Forelimb muscle (tissue), 1 donor: ENCODE measurements around the gene PHB1. TPM values are rescaled to one million over a fixed set of nuclear protein-coding genes. Genes with fewer than 3 reads are reported as not detected.

Experiments used
- DNase-seq: peaks from one replicate; pipeline ENCODE4 v3.0.0-alpha.2; 2013; ENCODE audit warnings: low read depth
- polyA plus RNA-seq: library from polyadenylated mRNA; unstranded; fragments of 120-200 nt; gene quantifications from one replicate; pipeline ENCODE4 v1.2.1, GENCODE V29; 2013; ENCODE audit not compliant: insufficient read length

PHB1 gene
- polyA plus RNA-seq = 133 TPM

DNA sequence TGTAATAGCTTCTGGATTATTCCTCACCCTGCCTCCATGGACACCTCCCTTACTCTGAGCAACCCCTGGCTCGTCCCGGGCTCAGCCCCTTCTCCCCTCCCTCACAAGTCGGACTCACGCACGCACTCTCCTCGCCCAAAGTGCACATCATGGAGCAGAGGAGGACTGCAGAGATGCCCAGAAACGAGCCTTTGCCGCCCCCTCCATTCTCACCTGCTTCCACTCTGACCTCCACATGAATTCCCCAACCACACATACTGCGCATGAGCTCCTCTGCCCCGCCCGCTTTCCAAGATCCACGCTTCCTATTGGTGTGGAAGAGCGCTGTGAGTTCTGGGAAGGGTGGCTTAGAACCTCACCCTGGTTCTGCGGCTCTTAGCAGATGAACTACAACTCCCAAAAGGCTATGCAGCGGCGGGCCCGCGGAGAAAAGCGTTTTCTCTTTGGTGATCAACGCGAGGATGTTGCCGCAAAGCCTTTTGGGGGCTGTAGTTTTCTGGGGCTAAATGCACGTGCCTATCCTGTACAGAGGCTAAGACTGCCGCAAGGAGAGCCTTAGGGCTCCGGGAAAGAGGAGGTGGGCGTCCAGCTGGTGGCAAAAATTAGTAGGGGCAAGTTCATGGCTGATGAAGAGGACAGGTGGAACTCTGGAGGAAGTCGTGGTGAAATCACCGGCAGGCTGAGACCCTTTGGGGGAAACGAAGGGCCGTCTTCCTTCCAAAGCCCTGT is at the start of gene PHB1:
Gene PHB1, minus strand, starts transcription at position 261 of the 729 bp plus-strand sequence. CDS start 1,618 bp downstream, outside the sequence.
- peak; percentile 96 for DNase-seq

DNA sequence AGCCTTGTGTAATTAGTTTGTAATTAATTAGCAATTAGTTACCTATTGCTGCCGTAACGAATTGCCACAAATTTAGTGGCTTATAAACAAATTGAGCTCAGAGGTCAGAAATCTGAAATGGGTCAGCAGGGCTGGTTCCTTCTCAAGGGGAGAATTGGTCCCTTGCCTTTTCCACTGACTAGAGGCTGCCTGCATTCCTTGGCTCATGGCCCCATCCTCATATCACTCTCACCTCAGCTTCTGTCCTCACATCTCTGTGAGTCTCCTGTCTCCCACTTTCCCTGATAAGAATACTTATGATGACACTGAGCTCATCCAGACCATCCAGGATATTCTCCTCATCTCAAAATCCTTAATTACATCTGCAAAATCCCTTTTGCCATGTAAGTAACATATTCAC is 49.4 kb upstream of the PHB1 start:
- no peak for DNase-seq

DNA sequence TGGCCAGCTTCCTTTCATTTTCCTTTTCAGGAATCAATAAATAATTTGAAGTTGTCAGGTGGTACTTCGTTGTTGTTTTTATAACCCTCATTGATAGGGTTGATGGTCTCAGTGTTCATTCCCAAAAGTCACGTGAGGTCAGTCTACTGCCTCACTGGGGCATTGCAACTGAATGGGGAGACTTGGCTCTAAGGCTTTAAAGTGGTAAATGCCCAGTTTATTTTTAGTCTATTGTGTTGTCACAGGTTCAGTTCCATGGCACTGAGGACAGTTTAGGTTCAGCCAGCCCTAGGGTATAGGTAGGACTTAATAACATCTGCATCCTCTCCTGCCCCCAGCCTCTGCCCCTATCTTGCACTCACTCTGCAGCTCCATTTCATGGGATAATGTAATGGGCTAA is 46.9 kb upstream of the PHB1 start:
- no peak for DNase-seq

DNA sequence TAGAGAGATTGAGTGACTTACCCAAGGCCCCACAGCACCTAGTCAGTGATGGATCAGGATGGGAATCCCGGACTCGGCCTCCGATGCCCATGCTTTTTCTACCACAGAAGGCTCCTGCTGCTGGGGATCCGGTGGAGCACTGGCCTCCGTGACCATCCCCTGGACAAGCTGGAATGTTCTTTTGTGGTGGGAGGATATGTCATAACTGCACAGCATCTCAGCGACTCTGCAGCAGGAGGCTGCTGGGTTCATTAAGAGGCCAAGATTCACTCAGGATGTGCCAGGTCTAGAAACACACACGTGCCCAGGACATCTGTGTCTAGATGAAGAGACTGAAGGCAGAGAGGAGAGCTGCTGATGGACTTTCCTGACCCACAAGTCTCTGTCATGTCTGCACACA is 45.7 kb upstream of the PHB1 start:
- DNase-seq = no peak

DNA sequence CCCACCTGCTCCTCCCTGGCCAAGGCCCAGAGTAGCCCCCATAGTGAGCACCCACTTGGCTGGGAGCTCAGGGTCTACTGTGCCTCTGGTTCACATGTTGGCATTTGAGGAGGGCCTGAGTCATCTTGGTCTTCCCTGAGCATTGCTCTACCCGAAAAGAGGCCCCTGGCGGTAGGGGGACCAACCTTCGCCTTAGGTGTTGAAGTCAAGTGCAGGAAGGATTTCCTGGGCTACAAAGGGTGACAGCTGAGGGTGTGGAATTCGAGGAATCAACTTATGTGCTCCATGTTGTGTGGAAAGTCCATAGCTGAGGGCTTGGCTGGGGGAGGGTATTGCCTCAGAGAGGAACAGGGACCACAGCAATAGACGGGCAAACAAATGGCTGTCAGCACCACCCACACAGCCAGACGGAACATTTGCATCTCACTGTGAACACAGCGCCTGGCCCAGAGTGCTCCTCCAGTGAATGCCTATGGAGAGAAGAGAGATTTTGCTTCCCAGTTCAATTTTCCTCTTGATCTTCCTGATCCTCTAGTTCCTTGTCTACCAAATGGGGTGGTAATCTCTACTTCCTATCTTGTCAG is 44.8 kb upstream of the PHB1 start:
- no peak for DNase-seq

DNA sequence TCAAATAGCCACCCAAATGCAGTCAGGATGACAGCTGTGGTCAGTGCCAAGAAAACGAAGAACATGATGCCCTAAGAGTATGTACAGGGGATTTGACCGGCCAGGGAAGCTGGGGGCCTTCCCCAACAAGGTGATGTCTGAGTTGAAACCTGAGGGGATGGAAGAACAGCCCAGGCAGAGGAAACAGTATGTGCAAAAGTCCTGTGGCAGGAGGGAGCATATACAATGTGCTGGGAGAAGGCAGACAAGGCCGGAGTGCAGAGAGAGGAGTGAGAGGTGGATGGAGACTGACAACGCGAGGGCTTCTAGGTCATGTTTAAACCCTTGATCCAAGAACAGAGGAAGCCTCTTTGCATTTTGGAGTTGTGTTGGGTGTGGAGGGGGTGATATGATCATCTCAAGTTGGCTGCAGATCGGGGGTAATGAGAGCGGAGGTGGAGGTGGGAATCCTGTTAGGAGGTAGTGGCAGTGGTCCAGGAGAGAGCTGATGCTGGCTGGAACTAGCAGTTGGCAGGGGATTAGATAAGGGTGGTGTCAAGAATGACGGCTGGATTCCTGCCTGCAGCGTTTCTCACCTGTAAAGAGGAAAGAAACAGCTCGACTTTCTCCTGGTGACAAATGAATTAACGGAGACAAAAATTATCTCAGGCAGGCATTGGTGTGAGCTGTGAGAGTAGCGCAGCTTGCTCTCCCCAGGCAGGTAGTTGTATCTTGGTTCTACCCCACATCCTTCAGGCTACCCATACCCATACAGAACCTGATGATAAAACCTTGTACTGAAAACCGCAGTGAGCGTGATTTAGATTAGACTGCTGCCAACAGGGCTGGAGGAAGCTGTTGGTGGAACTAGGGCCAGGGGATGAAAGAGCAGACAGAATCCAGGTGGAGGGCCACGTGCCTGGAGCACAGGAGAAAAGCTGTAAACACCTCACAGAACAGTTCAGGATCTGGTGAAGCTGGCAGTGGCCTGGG is 43.2 kb upstream of the PHB1 start:
- DNase-seq = no peak

DNA sequence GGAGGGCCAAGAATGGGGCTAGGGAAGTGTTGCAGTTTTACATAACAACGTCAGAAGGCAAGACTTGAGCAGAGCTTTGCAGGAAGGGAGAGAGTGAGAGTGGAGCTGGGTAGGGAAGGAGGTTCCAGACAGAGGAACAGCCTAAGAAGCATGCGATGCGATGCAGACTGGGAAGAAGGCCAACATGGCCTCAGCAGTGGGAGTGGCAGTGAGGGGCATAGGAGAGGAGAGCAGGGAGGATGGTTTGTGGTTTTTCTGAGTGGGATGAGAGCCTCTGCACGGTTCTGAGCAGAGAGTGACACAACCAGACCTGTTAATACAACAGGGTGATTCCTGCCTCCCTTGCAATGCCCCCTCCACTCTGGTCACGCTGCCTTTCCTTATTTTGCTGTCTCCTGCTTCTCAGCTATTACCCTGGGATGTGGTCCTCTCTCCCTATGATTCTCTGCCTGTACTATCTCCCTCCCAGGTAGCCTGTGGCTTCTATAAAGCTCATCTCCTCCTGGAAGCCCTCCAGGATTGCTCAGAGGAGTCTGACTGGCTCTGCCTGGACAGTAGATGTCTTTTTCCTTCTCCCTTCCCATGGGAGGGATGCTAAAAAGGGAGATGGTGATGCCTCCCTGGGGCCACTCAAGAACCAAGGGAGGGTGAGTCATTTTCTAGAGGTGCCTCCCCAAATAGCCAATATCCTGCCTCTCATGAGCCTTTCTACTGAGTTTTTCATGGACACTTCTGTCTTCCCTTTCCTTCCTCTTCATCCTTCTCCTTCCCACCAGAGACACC is 41.7 kb upstream of the PHB1 start:
- DNase-seq = no peak

DNA sequence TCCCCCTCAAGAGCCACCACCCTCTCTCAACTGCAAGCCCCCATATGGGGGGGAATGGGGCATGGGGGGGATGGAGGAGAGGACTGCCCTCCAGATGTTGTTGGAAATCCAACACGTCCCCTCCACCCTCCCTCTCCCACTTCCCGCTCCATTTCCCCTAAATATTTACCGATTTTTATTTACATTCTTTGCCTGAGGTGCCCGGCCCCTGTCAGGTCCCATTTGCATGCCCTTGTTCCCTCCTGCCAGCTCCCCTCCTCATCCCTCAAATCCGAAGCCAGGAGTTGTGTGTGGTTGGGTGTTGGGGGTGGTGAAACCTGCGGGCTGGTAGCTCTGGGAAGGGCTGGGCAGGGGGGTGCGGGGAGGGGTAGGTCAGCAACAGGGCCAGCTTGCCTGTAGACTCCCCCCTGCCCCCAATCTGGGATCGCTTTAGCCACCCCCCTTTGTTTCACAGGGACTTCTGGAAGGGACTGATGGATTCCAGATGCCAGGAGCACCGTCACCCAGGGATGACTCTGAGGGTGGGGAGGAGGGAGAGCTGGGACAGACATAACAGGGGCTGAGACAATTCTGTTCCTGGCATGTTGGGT is 40.7 kb upstream of the PHB1 start:
- DNase-seq = no peak

DNA sequence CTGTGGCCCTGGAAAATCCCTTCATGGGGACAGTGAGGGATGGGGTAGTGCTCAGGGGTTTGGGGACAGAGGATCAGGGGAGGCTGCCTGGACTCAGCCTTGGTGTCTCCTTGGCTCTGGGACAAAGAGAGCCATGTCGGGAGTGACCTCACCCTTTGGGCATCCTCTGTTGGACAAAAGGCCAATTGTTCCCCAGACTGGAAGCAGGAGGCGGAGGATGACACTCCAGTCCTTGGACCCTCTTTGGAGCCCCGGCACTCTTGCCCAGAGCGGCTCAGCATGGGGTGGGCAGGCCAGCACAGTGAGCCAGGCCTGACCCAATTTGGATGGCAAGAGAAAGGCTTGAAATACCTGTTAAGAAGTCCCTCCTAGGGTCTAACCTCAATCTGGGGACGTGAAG is 39.4 kb upstream of the PHB1 start:
- no peak for DNase-seq

DNA sequence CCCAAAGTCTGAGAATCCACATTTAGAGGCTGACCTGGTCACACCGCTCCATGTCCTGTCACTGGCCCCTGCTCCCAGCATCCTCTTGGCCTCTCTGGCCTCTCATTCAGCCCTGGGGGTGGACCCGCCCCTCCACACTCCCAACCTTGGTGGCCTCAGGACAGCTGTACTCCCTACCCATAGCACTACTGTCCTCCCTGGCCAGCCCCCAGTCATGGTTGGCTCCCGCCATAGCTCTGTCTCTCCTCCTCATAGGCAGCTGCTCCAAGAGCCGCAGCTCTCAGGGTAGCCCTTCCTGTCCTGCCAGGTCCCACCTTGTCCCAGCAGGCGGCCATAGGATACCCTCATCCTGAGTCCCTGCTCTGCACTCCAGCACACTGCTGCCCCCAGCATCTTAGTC is 38.0 kb upstream of the PHB1 start:
- DNase-seq = no peak

DNA sequence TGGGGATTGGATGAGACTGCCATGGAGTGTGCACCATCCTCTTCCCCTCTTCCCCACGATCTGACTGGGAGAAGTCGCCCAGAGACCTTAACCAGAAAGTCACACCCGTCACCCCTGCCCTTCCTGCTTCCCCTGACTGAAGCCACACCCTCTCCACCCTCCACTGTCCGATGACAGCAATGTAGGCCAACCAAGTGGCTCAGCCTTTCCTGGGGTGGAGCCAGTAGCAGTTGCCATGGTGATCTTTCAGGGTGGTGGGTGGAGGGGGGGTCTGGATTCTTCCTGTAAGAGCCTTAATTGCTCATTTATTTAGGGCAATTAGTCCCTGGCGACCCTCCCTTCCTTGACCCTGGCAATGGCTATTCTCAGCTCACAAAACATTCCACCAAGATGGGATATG is 37.5 kb upstream of the PHB1 start:
- DNase-seq = no peak

DNA sequence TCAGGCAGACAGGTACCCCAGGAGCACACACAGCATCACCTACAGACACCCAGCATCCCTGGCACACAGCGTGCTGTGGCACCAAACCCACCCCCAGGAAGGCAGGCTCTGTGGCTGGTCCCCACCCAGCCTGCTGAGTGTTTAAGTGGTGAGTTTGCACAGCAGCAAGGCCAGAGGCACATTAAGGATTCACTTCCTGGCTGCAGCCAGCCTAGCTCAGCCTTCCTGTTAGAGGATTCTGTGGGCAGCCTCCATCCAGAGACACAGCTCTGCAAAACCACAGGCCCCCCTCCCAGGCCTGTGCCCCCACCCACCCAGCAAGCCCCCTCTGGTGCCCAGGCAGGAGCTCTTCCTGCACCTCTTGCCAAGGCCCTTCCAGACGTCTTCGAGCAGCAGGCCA is 36.1 kb upstream of the PHB1 start:
- DNase-seq = no peak

DNA sequence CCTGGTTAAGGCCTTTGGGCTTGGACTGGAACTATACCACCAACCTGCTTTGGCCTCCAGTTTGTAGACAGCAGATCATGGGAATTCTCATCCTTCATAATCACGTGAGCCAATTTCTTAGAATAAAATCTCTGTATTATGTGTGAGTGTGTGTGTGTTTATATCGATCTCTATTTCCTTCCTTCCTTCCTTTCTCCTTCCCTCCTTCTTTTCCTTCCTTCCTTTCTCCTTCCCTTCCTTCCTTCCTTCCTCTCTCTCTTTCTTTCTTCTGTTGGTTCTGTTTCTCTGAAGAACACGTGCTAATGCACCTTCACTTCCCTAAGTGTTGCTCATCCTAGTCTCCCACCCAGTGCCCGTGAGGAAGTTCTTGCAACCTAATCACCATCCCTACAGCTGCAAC is 35.5 kb upstream of the PHB1 start:
- no peak for DNase-seq

DNA sequence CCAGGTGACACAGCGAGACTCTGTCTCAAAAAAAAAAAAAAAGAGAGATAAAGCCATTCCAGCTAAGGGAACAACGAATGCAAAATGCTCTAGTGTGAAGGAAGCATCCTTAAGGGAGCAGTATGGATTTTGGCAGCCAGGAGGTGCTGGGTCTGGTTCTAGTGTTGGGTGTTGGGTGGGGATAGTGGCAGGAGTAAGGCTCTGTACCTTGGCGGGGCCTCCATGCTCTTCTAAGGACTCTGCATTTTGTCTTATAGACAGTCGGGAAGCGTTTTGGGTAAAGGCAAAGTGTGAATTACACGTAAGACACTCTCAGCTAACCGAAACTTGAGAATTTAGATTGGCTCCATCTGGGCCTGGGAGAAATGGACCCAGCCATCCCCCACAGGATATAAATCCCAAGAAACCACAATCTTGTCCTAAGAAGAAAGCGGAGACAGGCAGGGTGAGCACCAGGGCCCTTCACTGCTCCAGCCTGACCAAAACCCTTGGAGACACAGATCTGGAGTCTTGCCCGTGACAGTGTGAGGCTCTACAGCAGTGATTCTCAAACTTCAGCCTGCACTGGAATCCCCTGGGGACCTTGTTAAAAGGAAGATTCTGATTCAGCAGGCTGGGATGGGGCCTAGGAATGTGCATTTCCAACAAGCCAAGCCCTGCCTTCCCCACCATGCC is 33.1 kb upstream of the PHB1 start:
- no peak for DNase-seq

DNA sequence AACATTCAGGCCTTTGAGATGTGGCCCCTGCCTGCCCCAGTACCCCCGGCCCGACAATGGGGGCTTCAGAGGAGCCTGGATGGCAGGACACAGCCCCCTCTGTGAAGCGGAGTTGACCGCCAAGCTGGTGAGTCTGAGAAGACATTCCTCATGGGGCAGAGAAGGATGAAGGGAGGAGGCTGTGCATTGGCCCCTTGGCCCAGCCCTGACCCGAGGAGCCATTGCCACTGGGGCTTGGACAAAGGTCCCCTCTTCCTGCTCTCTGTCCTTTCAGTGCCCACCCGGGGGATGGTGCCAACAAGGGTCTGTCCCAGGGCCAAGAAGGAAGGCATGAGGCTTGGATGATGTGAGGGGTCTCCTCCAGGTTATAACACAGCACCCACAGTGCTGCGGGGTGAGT is 30.9 kb upstream of the PHB1 start:
- no peak for DNase-seq

DNA sequence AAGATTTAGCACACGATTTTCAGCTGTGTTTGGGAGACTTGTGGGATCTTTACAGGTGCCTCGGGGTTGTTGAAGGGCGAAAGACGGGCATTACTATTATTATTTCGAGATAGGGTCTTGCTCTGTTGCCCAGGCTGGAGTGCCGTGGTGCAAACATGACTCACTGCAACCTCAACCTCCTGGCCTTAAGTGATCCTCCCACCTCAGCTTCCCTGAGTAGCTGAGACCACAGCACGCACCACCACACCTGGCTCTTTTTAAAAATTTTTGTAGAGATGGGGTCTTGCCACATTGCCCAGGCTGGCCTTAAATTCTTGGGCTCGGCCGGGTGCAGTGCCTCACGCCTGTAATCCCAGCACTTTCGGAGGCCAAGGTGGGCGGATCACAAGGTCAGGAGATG is 29.7 kb upstream of the PHB1 start:
- no peak for DNase-seq

DNA sequence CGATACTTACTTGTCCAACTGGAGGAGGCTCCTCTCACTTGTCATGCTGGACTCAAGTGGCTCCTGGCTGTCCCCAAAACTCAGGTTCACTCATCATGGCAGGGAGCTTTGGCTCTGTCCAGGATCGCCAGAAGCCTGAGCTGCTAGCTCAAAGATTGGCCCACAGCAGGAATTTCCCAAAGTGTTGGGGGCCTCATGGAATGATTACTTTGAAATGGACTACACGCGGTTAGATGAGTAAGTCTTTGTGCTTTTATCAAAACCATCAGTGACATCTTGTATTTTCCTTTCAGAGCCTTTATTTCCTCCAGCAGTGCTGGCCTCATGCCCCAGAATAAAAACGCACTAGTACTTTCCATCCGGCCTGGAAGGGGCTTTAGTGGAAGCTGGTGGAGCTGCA is 29.2 kb upstream of the PHB1 start:
- no peak for DNase-seq

DNA sequence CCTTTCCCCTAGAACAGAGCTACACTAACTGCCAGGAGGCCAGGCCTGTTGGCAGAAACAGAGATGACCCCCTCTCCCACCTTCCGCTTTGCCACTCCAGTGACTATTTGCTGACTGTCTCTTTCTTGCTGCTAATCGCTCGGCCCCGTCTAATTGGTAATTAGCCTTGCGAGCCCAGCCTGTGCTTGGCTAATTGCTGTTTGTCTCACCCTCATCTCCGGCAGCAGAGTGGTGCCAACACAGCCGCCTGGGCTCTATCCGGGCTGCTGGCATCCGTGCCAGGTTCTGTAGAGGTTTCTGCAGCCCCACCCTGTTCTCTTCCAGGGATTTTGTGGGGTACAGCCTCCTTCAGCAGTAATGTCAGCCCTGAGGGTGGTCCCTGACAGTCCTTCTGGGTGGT is 27.4 kb upstream of the PHB1 start:
- DNase-seq = no peak

DNA sequence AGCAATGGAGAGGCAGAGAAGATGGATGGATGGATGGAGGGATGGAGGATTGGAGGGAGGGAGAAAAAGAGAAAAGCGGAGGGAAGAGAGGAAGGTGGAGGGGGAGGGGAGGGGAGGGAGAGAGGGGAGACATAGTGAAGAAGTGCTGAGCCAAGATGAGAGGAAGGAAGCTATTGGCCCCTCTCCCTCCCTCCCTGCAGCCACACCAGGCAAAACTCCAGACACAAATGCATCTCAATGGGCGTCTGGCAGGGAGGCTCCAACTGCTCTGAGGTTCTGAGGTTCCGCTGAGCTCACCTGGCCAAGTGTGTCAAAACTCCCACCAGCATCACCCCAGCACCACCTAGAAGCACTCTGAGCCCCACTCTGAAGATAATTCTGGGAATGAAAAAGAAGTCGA is 26.9 kb upstream of the PHB1 start:
- DNase-seq = no peak

DNA sequence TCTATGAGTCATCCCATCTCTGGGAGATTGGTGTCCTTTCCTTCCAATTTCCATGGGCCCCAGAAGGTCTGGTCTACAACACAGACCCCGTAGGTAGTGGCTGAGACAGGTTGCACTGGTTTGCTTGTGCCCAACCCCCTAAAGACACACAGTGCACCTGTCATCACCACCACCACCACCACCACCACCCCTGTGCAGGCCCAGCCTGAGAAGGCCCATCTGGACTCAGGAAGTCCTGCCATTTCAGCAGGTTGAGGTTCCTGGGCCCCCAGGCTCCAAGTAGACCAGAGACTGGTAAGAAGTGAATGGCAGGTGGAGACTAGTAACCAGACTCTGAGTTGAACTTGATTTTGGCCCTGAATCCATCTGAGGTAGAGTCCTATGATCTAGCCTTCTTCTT is 25.9 kb upstream of the PHB1 start:
- DNase-seq = no peak
